ENCODE measurements around the gene SNX8.

- TF ChIP-seq MAX (IDR thresholded peaks at IDR 0.05; ENCODE audit: insufficient read depth, insufficient read length), result no peak
- no peak for TF ChIP-seq POLR2AphosphoS5 (IDR thresholded peaks at IDR 0.05; ENCODE audit: insufficient read depth, low read depth, low read length)
- TF ChIP-seq CTCF (IDR thresholded peaks at IDR 0.05; ENCODE audit: extremely low read depth in 1 of 2, insufficient read depth in 1 of 2, low read depth in 1 of 2, low read length in 2 of 2), result no peak
- TF ChIP-seq POLR2A (IDR thresholded peaks at IDR 0.05; ENCODE audit: low read depth, low read length), result no peak
- TF ChIP-seq JUN (IDR thresholded peaks at IDR 0.05; ENCODE audit: borderline replicate concordance, insufficient read depth, insufficient read length, low read depth), result no peak
- TF ChIP-seq EZH2 (IDR thresholded peaks at IDR 0.05; ENCODE audit: borderline replicate concordance, low read depth, low read length, severe bottlenecking), result no peak
- no peak for TF ChIP-seq FOS (IDR thresholded peaks at IDR 0.05; ENCODE audit: borderline replicate concordance, insufficient read depth, low read length)
- TF ChIP-seq GATA2 (IDR thresholded peaks at IDR 0.05; ENCODE audit: insufficient read depth, insufficient read length, low read depth, low read length), result no peak
- no peak for TF ChIP-seq MYC (IDR thresholded peaks at IDR 0.05; ENCODE audit: low read depth, low read length)
Observed at GRCh38 chr7:2217206-2217605, 97.0 kb downstream of the SNX8 start.

Measured in endothelial cell of umbilical vein (primary cell).